ENCODE data around the gene APOOL.

Gene APOOL

DNA sequence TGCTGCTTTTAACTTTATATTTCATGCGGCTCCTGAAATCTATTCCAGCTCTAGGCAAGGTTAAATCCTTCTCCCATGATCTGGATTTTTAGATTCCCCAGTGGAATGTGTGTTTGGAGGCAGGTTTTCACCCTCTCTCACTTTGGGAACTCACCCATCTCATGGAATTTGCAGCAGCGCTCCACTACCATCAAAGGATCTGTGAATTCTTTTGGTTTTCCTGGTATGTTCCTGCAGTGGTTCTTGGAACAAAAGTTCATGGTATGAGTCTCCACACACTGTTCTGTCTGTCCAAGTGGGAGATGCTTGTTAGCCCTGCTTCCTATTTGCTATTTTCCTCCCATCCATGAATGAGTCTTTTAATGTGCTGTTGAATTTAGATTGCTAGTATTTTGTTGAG lies 14.0 kb downstream of the APOOL start:
- H3K27ac ChIP-seq = no peak overlapping the region
- TF ChIP-seq, protein P1, sequence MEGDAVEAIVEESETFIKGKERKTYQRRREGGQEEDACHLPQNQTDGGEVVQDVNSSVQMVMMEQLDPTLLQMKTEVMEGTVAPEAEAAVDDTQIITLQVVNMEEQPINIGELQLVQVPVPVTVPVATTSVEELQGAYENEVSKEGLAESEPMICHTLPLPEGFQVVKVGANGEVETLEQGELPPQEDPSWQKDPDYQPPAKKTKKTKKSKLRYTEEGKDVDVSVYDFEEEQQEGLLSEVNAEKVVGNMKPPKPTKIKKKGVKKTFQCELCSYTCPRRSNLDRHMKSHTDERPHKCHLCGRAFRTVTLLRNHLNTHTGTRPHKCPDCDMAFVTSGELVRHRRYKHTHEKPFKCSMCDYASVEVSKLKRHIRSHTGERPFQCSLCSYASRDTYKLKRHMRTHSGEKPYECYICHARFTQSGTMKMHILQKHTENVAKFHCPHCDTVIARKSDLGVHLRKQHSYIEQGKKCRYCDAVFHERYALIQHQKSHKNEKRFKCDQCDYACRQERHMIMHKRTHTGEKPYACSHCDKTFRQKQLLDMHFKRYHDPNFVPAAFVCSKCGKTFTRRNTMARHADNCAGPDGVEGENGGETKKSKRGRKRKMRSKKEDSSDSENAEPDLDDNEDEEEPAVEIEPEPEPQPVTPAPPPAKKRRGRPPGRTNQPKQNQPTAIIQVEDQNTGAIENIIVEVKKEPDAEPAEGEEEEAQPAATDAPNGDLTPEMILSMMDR (IDR thresholded peaks at IDR 0.05) = no peak
- no peak for TF ChIP-seq ZFX (IDR thresholded peaks at IDR 0.05; ENCODE audit: borderline replicate concordance)

- H3K27ac ChIP-seq = no peak overlapping the region
- TF ChIP-seq ZFX (IDR thresholded peaks at IDR 0.05; ENCODE audit: borderline replicate concordance) = no peak
- TF ChIP-seq, protein P1 (IDR thresholded peaks at IDR 0.05) = no peak
Measured at GRCh38 chrX:85018471-85018870, 14.8 kb downstream of the APOOL start.

DNA sequence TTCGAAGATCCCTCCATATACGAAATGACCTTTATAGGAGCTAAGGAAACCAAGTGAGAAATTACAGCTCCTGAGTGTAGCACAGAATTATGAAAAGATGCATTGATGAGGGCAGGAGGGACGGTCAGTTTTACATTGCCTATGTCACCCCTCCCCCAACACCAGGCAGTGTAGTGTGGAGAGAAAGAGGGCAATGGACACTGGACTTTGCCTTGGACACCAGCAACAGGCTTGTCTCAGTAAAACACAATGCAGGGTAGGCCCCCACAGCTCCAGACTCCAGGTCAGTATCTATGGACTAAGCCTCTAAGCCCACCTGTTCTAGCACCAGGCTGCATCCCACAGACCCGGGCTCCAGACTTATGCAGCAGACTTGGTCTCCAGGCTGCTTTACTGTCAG lies 16.5 kb downstream of the APOOL start:
- no peak overlapping the region for H3K27ac ChIP-seq
- TF ChIP-seq ZFX (IDR thresholded peaks at IDR 0.05; ENCODE audit: borderline replicate concordance) = no peak
- TF ChIP-seq, protein P1 (IDR thresholded peaks at IDR 0.05) = no peak

- H3K27ac ChIP-seq = no peak overlapping the region
- TF ChIP-seq, protein P1 (IDR thresholded peaks at IDR 0.05) = no peak
- no peak for TF ChIP-seq ZFX (IDR thresholded peaks at IDR 0.05; ENCODE audit: borderline replicate concordance)
Measured at GRCh38 chrX:85024044-85024443, 20.4 kb downstream of the APOOL start.

- no peak for TF ChIP-seq ZFX (IDR thresholded peaks at IDR 0.05; ENCODE audit: borderline replicate concordance)
- TF ChIP-seq, protein P1 (IDR thresholded peaks at IDR 0.05) = no peak
- H3K27ac ChIP-seq = no peak overlapping the region
Measured at GRCh38 chrX:85024562-85024961, 20.9 kb downstream of the APOOL start.

GRCh38 chrX:85026170-85026569 lies 22.5 kb downstream of the APOOL start:
- TF ChIP-seq, protein P1 (IDR thresholded peaks at IDR 0.05) = no peak
- no peak for TF ChIP-seq ZFX (IDR thresholded peaks at IDR 0.05; ENCODE audit: borderline replicate concordance)
- H3K27ac ChIP-seq = no peak overlapping the region

- H3K27ac ChIP-seq = no peak overlapping the region
- TF ChIP-seq, protein P1 (IDR thresholded peaks at IDR 0.05) = no peak
- TF ChIP-seq ZFX (IDR thresholded peaks at IDR 0.05; ENCODE audit: borderline replicate concordance) = no peak
Measured at GRCh38 chrX:85029043-85029442, 25.4 kb downstream of the APOOL start.

Measured in 22Rv1 (cell line).